Peyer's patch (tissue), 4 donors: ENCODE data around the gene UBL4B. TPM values are rescaled to one million over a fixed set of nuclear protein-coding genes. Genes with fewer than 3 reads are reported as not detected.

Experiments used
- DNase-seq, 3 donors: peaks; one replicate each; pipeline ENCODE4 v3.0.0-alpha.2; 2017 to 2019
- H3K27ac ChIP-seq, 4 donors: fragments of 200-600 bp; sonication (generic); one replicate each; pipeline ENCODE4 v1.5.1; 2016 to 2019
- H3K27me3 ChIP-seq, 2 donors: fragments of 200-600 bp; sonication (generic); one replicate each; pipeline ENCODE4 v1.5.1; 2019
- H3K36me3 ChIP-seq, 3 donors: fragments of 200-600 bp; sonication (generic); one replicate each; pipeline ENCODE4 v1.5.1; 2016 to 2019
- H3K4me1 ChIP-seq, 4 donors: fragments of 200-600 bp; sonication (generic); one replicate each; pipeline ENCODE4 v1.5.1; 2016 to 2019
- H3K4me3 ChIP-seq, 4 donors: fragments of 200-600 bp; sonication (generic); 1 replicate in 3 of 4; 2 replicates in 1 of 4; pipeline ENCODE4 v1.5.1; 2016 to 2019; ENCODE audit warnings: mild to moderate bottlenecking in 1 of 4
- H3K9me3 ChIP-seq, 4 donors: fragments of 200-600 bp; sonication (generic); one replicate each; pipeline ENCODE4 v1.5.1; 2016 to 2019; ENCODE audit warnings: mild to moderate bottlenecking in 1 of 4
- POLR2A ChIP-seq, 2 donors: fragments of 450-650 bp; IDR thresholded peaks; one replicate each; pipeline ENCODE4 v1.5.1; 2017; ENCODE audit warnings: antibody characterized with exemption in 2 of 2, mild to moderate bottlenecking in 2 of 2, moderate library complexity in 2 of 2
- total RNA-seq, 4 donors: library from RNA; depleted of rRNA; stranded (reverse); fragments of >200 nt; gene quantifications; one replicate each; pipeline ENCODE4 v1.1.0, GENCODE V29; 2016
- TF ChIP-seq, protein P1 (sequence below), 6 experiments: fragments of 450-650 bp in 4 of 6; fragments of 200-600 bp in 2 of 6; sonication (generic) in 1 of 6; IDR thresholded peaks; one replicate each; pipeline ENCODE4 v1.5.1; 2017 to 2019; ENCODE audit warnings: antibody characterized with exemption in 6 of 6, mild to moderate bottlenecking in 3 of 6, moderate library complexity in 1 of 6

UBL4B gene
- total RNA-seq, 4 donors from 2014 or later: not detected

DNA sequence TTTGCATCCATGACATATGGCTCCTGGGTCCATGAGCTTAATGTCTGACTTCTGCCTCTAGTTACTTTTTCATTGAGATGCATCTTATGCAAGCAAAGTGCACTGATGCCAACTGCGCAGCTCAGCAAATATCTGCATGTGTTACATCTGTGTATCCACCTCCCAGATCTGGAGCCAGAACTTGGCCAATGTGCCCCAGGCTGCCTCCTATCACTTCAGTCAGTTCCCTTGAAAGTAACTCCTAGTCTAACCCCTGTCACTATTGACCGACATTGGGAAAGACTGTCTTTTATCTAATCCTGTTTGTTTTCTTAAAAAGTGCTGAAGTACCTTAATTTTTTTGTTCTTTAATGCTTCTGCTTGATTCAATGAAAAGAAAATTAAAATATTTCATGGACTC is 19.3 kb upstream of the UBL4B start:
- Histone ChIP-seq H3K4me3 (no peak overlapping the region), H3K27me3 (no peaks in the 10 kb centered on the region), H3K36me3 (no peaks in the 10 kb centered on the region), H3K27ac (no peak overlapping the region), H3K4me1 (no peaks in the 10 kb centered on the region), H3K9me3 (no peaks in the 10 kb centered on the region)
- DNase-seq: no peak
- TF ChIP-seq, protein P1, sequence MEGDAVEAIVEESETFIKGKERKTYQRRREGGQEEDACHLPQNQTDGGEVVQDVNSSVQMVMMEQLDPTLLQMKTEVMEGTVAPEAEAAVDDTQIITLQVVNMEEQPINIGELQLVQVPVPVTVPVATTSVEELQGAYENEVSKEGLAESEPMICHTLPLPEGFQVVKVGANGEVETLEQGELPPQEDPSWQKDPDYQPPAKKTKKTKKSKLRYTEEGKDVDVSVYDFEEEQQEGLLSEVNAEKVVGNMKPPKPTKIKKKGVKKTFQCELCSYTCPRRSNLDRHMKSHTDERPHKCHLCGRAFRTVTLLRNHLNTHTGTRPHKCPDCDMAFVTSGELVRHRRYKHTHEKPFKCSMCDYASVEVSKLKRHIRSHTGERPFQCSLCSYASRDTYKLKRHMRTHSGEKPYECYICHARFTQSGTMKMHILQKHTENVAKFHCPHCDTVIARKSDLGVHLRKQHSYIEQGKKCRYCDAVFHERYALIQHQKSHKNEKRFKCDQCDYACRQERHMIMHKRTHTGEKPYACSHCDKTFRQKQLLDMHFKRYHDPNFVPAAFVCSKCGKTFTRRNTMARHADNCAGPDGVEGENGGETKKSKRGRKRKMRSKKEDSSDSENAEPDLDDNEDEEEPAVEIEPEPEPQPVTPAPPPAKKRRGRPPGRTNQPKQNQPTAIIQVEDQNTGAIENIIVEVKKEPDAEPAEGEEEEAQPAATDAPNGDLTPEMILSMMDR (IDR thresholded peaks at IDR 0.05): no peak
- no peak for TF ChIP-seq POLR2A (IDR thresholded peaks at IDR 0.05)

DNA sequence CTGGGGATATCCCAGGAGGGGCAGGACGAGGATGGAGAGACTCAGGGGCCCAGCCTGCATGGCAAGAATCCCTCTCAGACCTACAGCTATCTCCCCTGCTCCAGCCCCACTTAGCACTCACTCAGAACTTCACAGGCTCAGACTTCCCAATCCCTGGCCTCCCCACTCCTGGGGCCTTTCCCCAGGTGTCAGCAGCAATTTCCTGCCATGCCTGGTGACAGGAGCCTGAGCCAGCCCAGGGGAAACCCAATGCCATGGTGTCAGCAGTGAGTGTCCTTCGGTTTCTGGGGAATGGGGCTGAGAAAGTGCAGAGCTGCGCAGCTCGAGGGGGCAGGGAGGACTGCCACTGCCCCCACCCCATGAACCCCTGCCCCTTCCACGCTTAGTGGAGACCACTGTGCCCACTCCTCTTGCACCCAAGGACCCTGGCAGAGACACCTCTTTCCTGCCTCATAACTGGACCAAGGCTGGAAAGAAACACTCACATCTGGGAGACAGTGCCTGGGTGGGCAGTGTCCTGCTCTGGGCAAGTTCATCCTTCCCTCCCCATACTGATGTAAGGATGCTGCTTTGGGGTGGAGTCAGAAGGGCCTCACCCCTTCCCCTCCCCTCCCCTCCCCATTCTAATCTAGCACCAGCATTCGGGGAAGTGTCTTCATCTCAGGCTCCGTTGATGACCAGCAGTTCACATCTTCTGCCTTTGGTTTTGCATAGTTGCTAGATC is 17.1 kb upstream of the UBL4B start:
- Histone ChIP-seq H3K4me3 (no peak overlapping the region), H3K27me3 (no peaks in the 10 kb centered on the region), H3K4me1 (no peaks in the 10 kb centered on the region), H3K9me3 (no peaks in the 10 kb centered on the region), H3K36me3 (no peaks in the 10 kb centered on the region), H3K27ac (no peak overlapping the region)
- no peak for TF ChIP-seq POLR2A (IDR thresholded peaks at IDR 0.05)
- TF ChIP-seq, protein P1 (IDR thresholded peaks at IDR 0.05): no peak
- DNase-seq: no peak

DNA sequence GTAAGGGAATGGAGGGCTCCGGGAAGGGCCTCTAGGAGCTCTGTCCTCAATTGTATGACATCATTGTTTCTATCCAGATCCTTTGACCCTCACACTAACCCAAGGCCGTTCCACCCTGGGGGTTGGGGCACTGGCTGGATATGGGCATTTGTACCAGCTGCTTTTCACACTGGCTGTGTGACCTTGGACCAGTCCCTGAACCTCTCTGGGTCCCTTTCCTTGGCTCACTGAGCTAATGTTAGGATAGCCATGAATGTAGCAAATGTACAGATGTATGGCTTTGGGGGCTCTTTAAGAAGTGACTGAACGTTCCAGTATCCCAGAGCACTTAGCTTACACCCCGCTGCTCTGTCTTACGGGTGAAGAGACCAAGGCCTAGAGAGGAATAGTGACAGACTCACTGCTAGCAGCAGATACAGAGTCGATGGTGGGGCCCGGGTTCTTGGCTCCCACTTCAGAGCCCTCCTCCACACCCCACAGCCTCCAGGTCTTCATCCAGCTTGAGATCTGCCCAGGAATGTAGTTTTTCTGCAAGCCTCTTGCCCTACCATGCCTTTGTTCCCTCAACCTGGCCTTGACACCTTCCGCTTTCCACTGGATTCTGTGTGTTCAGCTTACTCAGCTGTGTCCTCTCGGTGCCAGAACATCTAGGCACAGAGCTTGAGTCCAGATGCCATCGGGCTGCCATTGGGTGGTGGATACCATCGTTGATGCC is 14.6 kb upstream of the UBL4B start:
- Histone ChIP-seq H3K9me3 (no peaks in the 10 kb centered on the region), H3K4me1 (no peaks in the 10 kb centered on the region), H3K36me3 (no peaks in the 10 kb centered on the region), H3K27ac (no peak overlapping the region), H3K4me3 (no peak overlapping the region), H3K27me3 (no peaks in the 10 kb centered on the region)
- TF ChIP-seq, protein P1 (IDR thresholded peaks at IDR 0.05): no peak
- no peak for TF ChIP-seq POLR2A (IDR thresholded peaks at IDR 0.05)
- no peak for DNase-seq

DNA sequence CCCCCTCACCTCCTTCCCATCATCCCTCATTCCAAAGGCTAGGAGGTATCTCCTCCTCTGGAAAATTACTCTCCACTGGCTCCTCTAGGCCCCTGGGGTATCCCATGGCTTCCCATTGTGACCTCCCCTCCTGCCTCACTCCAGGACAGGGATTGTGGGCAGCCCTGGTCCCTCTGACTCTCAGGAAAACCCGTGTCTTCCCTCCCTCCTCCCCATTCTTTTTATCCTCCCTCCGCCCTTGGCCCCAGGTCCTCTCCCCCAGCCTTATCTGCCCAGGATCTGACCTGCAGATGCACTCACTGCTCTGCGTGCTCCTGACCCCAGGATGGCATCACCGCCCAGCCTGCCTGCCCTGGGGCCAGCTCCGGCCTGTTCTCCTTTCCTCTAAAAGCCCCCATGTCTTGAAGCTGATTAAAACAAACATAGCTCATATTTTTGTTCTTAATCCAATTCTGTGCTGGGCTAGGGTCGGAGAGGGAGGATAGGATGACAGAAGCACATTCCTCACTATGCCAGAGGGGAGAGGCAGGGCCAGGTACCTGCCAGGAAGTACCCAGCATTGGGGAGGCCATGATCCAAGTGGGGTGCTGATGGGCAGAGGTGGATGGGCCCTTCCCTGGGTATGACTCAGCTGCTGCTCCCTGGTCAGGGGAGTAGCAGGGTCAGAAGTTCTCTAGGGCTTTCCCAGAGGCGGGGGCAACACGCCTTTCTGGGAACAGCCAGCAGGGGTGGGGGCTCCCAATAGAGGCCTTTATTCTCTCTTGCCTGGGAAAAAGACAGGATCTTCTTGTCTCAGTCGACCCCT is 13.8 kb upstream of the UBL4B start:
- Histone ChIP-seq H3K27me3 (no peaks in the 10 kb centered on the region), H3K36me3 (no peaks in the 10 kb centered on the region), H3K27ac (no peak overlapping the region), H3K9me3 (no peaks in the 10 kb centered on the region), H3K4me3 (no peak overlapping the region), H3K4me1 (no peaks in the 10 kb centered on the region)
- no peak for DNase-seq
- TF ChIP-seq, protein P1 (IDR thresholded peaks at IDR 0.05): no peak
- no peak for TF ChIP-seq POLR2A (IDR thresholded peaks at IDR 0.05)

DNA sequence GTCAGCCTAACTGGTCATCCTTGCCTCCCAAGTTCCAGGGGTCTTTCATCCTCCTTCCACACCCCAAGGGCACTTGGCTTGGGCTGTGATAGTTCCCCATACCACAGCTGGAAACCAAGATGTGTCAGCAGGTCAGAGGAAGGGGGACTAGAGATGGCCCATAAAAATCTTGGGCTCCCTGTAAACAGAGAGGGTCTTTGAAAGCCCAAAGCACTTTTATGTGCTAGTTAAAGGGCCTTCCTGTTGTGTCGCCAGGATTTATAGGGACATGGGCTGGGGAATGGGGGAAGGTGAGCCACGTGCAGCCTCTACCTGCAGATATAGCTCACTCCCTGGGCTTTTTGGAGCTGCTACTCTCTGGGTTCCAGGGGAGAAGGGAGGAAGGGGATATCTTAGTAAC is 11.9 kb upstream of the UBL4B start:
- Histone ChIP-seq H3K4me1 (no peaks in the 10 kb centered on the region), H3K36me3 (no peaks in the 10 kb centered on the region), H3K27ac (no peak overlapping the region), H3K9me3 (no peaks in the 10 kb centered on the region), H3K4me3 (no peak overlapping the region), H3K27me3 (no peaks in the 10 kb centered on the region)
- DNase-seq: no peak
- no peak for TF ChIP-seq POLR2A (IDR thresholded peaks at IDR 0.05)
- TF ChIP-seq, protein P1 (IDR thresholded peaks at IDR 0.05): no peak
